Measurements from ENCODE around the gene KRIT1. TPM values are rescaled to one million over a fixed set of nuclear protein-coding genes. Genes with fewer than 3 reads are reported as not detected.

KRIT1 gene
- total RNA-seq, 1 donor from 2014 or later = 29.0 TPM

- no peak for DNase-seq (ENCODE audit: low spot score)
Observed at GRCh38 chr7:92156990-92157389, 88.7 kb downstream of the KRIT1 start.

GRCh38 chr7:92155108-92155739 is 90.5 kb downstream of the KRIT1 start:
- DNase-seq (ENCODE audit: low spot score) = no peak

- no peak for DNase-seq (ENCODE audit: low spot score)
Observed at GRCh38 chr7:92150450-92151017, 95.2 kb downstream of the KRIT1 start.

GRCh38 chr7:92149736-92150239 is 95.9 kb downstream of the KRIT1 start:
- DNase-seq (ENCODE audit: low spot score) = no peak

Small RNAs within 50 kb of the gene (microRNA-seq; reads per million reads assigned to microRNA genes)
- gene MIR1285-1 (ENCODE audit: borderline number of aligned reads) = not detected

Other genes with a start within 250 kb of the KRIT1 start
- gene CYP51A1, start 111.4 kb downstream of the KRIT1 start, total RNA-seq = 36.6 TPM
- not detected for gene LRRD1, start 66.8 kb downstream of the KRIT1 start, total RNA-seq
- 66.9 TPM for gene ANKIB1, start 60 bp upstream of the KRIT1 start, total RNA-seq
- gene GATAD1, start 201.6 kb upstream of the KRIT1 start, total RNA-seq = 29.6 TPM
- not detected for gene ERVW-1, start 232.0 kb upstream of the KRIT1 start, total RNA-seq

Measured in mesenteric fat pad (tissue), 1 donor.